ENCODE results near the gene UBR3.

DNA sequence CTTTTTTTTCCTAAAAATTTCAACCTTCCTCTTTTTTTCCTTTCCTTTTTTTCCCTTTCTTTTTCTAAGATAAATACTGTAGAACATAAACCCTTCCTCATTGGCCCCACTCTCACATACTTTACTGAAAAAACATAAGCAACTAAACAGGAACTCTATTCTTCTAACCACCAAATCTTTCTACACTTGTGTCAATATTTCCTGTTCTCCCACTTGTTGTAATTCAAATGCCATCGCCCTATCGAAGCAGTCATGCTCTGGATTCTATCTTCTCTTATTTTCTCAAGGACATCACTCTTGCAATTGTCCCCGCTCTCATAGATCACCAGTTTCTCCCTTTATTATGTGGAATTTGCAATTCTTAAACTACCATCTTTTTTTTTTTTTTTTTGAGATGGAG lies 48.8 kb upstream of the UBR3 start:
- TF ChIP-seq, protein P1, sequence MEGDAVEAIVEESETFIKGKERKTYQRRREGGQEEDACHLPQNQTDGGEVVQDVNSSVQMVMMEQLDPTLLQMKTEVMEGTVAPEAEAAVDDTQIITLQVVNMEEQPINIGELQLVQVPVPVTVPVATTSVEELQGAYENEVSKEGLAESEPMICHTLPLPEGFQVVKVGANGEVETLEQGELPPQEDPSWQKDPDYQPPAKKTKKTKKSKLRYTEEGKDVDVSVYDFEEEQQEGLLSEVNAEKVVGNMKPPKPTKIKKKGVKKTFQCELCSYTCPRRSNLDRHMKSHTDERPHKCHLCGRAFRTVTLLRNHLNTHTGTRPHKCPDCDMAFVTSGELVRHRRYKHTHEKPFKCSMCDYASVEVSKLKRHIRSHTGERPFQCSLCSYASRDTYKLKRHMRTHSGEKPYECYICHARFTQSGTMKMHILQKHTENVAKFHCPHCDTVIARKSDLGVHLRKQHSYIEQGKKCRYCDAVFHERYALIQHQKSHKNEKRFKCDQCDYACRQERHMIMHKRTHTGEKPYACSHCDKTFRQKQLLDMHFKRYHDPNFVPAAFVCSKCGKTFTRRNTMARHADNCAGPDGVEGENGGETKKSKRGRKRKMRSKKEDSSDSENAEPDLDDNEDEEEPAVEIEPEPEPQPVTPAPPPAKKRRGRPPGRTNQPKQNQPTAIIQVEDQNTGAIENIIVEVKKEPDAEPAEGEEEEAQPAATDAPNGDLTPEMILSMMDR (conservative IDR thresholded peaks at IDR 0.05 in 1 of 2, IDR thresholded peaks at IDR 0.05 in 1 of 2; ENCODE audit: extremely low read depth in 1 of 2, insufficient read depth in 1 of 2, low read depth in 1 of 2, low read length in 2 of 2) = no peak
- no peak for TF ChIP-seq EZH2 (IDR thresholded peaks at IDR 0.05; ENCODE audit: borderline replicate concordance, low read length)

All from mammary epithelial cell (primary cell).